ENCODE measurements around the gene NFASC.

The NFASC gene

DNA sequence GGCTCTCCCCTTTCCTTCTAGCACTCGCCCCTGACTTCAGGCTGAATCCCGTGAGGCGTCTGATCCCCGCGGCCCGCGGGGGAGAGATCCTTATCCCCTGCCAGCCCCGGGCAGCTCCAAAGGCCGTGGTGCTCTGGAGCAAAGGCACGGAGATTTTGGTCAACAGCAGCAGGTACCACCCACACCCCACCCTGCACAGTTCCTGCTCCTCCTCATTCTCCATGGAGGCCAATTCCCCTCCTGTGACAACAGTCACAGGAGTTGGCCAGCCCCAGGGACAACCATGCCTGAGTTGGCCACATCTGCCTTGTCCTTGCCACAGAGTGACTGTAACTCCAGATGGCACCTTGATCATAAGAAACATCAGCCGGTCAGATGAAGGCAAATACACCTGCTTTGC lies 193.6 kb downstream of the NFASC start:
- no peak for DNase-seq (ENCODE audit: low read depth)

DNA sequence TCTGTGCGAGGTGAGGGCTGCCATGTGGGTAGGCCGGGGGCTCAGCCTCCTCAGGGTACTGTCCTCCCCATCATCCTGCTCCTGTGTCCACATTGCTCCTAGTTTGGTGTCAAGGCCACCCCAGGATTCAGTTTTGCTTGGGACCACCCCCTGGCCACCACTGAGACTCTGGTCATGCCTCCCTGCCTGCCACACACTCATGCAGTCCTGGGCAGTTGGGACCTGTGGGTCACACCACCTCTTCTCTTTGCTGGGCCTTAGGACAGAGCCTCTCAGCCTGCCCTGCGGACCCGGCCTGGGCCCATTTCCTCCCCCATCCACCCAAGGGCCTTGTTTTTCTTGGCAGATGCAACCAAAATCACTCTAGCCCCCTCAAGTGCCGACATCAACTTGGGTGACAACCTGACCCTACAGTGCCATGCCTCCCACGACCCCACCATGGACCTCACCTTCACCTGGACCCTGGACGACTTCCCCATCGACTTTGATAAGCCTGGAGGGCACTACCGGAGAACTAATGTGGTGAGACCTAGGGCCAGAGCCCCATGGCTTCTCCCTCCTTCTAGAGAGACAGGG lies 194.2 kb downstream of the NFASC start:
- no peak for DNase-seq (ENCODE audit: low read depth)

DNA sequence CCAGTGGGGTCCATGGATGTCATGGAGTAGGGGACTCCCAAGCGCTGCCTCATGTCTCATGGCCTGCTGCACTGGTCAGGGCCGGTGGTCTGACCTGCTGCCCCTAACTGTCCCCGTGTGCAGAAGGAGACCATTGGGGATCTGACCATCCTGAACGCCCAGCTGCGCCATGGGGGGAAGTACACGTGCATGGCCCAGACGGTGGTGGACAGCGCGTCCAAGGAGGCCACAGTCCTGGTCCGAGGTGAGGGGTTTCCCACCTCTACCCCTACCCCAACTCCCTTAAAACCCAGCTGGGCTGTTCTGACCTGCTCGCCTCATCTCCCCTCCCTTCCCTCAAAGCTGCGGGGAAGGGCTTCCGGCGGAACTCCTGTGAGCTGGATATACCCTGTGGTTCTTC lies 195.0 kb downstream of the NFASC start:
- DNase-seq (ENCODE audit: low read depth) = no peak

DNA sequence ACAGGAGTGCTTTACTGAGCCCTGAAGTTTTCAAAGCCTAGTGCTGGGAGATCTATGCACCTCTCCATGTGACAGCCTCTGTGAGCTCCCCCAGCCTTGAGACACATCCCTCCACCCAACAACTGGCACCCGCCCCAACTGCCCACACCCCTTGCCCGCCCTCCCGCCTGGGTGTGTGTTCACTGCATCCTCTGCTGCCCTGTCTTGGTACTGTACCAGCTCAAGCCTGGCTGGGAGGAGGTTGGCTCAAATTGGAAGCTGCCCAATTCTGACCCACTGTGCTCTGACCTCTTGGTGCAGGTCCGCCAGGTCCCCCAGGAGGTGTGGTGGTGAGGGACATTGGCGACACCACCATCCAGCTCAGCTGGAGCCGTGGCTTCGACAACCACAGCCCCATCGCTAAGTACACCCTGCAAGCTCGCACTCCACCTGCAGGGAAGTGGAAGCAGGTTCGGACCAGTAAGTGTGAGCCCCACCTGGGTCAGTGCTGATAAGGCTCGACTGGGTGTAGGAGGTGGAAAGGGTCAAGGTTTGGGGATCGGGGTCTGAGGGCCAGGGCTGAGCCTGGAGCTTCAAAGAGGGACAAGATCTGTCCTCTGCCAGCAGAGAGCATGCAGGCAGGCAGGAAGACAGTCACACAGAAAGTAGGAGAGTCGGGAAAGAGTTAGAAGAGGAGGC lies 195.6 kb downstream of the NFASC start:
- DNase-seq (ENCODE audit: low read depth) = no peak

DNA sequence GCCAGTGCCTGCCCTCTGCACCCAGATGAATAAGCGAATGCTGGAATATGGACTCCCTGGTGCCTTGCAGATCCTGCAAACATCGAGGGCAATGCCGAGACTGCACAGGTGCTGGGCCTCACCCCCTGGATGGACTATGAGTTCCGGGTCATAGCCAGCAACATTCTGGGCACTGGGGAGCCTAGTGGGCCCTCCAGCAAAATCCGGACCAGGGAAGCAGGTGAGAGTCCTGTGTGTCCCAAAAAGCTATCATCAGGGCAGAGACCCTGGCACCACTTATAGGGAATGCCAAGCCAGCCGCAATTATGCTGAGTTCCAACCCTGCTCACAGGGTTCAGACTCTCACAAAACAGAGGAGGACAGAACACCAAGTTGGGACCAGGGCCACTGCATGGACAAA lies 196.4 kb downstream of the NFASC start:
- no peak for DNase-seq (ENCODE audit: low read depth)

DNA sequence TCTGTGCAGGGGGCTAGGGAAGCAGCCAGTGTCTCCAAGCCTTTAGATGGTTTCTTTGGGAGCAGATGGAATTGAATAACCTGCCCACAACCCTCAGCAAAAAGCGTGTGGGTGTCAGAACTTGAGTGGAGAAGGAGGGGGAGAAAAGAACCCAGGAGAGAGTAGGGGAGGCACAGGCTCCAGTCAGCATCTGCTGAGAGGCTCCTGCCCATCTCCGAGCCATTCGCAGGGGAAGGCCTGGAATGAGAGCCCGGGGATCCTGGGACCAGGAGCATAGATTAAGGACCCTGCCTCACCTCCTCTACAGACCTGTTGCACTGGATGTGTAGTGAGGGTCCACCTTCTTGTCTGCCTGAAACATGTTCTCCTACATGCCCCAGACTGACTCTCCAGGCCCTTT lies 197.3 kb downstream of the NFASC start:
- no peak for DNase-seq (ENCODE audit: low read depth)

DNA sequence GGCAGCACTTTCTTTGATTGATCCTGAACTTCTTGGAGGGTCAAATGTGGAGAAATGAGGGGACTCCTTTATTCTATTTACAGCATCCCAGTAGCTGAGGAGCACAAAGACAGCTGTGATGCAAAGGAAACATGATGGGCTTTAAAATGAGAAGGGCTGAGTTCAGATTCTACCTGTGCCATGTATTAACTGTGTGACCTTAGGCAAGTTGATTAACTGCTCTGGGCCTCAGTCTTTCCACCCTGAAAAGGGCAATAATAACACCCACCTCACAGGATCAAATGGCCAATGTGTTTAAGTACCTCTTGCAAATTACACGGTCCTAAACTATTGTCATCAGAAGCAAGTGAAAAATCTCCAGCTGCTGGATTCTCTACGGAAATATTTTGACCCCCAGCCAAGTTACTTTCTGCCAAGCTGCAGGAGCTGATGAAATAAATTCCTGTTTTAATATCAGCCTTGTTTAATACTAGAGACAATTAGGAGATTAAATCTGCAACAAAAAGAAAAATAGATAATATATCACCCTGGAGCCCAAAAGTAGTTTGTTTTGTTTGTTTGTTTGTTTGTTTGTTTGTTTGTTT lies 197.9 kb downstream of the NFASC start:
- DNase-seq (ENCODE audit: low read depth) = no peak

DNA sequence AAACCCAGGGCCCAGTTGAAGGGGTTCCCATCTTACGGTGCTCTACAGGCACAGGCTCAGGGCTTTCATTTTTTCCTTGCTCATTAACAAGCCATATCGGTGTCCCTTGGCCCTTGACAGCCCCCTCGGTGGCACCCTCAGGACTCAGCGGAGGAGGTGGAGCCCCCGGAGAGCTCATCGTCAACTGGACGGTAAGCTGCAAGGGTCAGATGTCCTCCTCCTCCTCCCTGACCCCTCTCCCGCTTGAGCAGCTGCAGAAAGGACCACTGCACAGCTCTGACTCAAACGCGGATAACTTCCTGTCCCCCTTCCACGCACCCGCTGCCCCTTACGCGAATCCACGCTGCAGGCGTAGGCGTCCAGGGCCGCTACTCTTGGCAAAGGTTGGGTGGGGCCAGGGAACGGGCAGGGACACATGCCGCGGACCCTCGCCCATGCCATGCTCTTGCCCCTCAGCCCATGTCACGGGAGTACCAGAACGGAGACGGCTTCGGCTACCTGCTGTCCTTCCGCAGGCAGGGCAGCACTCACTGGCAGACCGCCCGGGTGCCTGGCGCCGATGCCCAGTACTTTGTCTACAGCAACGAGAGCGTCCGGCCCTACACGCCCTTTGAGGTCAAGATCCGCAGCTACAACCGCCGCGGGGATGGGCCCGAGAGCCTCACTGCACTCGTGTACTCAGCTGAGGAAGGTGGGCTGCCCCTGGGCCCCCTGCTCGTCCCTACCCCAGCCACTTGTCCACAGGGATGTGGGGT lies 198.9 kb downstream of the NFASC start:
- no peak for DNase-seq (ENCODE audit: low read depth)

DNA sequence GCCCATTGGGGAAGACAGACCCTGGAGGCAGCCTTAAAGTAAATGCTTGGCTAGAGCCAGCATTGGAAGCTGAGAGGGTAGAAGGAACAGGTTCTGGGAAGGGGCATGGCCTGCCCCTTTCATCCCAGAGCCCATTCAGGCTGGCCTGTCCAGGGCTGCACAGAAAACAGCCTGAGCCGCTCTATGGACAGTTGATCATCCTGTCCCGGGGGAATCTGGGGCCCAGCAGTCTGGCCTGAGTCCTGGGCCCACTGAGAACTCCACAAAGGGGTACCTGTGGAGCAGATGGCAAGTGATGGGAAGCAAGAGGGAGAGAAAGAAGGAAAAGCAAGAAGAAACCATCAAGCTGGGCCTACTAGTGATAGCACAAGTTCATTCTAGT lies 200.4 kb downstream of the NFASC start:
- DNase-seq (ENCODE audit: low read depth) = no peak

DNA sequence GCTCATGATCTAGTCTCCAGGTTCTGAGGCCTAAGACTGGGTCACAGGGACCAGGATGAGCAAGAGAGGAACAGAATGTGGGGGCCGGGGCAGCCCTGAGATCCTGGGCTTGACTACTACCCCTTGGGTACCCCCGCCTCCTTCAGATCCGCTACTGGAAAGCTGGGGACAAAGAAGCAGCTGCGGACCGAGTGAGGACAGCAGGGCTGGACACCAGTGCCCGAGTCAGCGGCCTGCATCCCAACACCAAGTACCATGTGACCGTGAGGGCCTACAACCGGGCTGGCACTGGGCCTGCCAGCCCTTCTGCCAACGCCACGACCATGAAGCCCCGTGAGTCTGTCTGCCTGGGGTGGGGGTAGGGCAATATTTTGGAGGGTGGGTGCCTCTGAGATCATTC lies 201.1 kb downstream of the NFASC start:
- DNase-seq (ENCODE audit: low read depth) = no peak

DNA sequence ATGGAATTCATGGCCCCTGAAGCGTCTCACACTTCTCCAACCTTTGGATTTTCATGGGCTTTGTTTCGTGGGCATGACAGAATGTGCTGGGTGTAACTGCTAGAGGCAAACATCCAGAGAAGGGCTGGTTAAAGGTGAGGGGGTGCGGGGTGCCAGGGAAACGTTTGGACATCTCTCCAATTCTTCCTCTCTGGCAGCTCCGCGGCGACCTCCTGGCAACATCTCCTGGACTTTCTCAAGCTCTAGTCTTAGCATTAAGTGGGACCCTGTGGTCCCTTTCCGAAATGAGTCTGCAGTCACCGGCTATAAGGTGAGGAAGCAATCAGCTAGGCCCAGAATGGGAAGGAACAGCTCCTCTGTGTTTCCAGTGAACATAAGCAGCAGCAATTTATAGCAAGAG lies 201.6 kb downstream of the NFASC start:
- DNase-seq (ENCODE audit: low read depth) = no peak
